Sigmoid colon (tissue), 7 donors: Measurements from ENCODE around the gene GSX2. TPM values are rescaled to one million over a fixed set of nuclear protein-coding genes. Genes with fewer than 3 reads are reported as not detected.
"Not testable (repeated sequence)": the region's sequence is repeated elsewhere in the genome, so short reads cannot be mapped to it uniquely, and the experiment has no call there.

Experiments
- DNase-seq: peaks from one replicate; pipeline ENCODE4 v3.0.0-alpha.2; 2019
- H3K27ac ChIP-seq, 4 donors: fragments of 200-600 bp; sonication (generic); one replicate each; pipeline ENCODE4 v1.5.1; 2016 to 2019; ENCODE audit warnings: mild to moderate bottlenecking in 1 of 4
- H3K27me3 ChIP-seq, 3 donors: fragments of 200-600 bp; sonication (generic); one replicate each; pipeline ENCODE4 v1.5.1; 2019; ENCODE audit warnings: mild to moderate bottlenecking in 1 of 3
- H3K36me3 ChIP-seq, 4 donors: fragments of 200-600 bp; sonication (generic); one replicate each; pipeline ENCODE4 v1.5.1; 2016 to 2019
- H3K4me1 ChIP-seq, 4 donors: fragments of 200-600 bp; sonication (generic); one replicate each; pipeline ENCODE4 v1.5.1; 2017 to 2019
- H3K4me3 ChIP-seq, 4 donors: fragments of 200-600 bp; sonication (generic); one replicate each; pipeline ENCODE4 v1.5.1; 2017 to 2019; ENCODE audit warnings: mild to moderate bottlenecking in 2 of 4, moderate library complexity in 1 of 4
- H3K9me3 ChIP-seq, 4 donors: fragments of 200-600 bp in 3 of 4; sonication (generic) in 3 of 4; one replicate each; pipeline versions ENCODE4 v1.5.1 to v1.6.1; 2013 to 2019
- CTCF ChIP-seq, 4 experiments: fragments of 450-650 bp in 3 of 4; fragments of 200-600 bp in 1 of 4; IDR thresholded peaks; one replicate each; pipeline ENCODE4 v1.5.1; 2016 to 2019; ENCODE audit warnings: antibody characterized with exemption in 4 of 4, mild to moderate bottlenecking in 3 of 4, moderate library complexity in 2 of 4
- EP300 ChIP-seq, 4 donors: sonication (generic); formaldehyde crosslinking; IDR thresholded peaks; one replicate each; pipeline ENCODE4 v1.6.1; 2017; ENCODE audit warnings: antibody characterized with exemption in 4 of 4
- POLR2A ChIP-seq, 2 donors: fragments of 450-650 bp; IDR thresholded peaks; one replicate each; pipeline ENCODE4 v1.6.1; 2016; ENCODE audit warnings: antibody characterized with exemption in 2 of 2, mild to moderate bottlenecking in 2 of 2, moderate library complexity in 2 of 2
- POLR2AphosphoS5 ChIP-seq, 4 donors: sonication (generic); formaldehyde crosslinking; IDR thresholded peaks; one replicate each; pipeline ENCODE4 v1.6.1; 2017; ENCODE audit warnings: antibody characterized with exemption in 4 of 4
- WGBS, 2 donors: extraction: QIAGEN DNeasy Blood & Tissue Kit; methylation state at CpG; one replicate each; pipeline ENCODE4 v1.1.7; 2013; 5-methylcytosine and 5-hydroxymethylcytosine counted together
- intact Hi-C: fragments of 100-400 bp; cut with DNase I; formaldehyde crosslinking; loops from one replicate; pipeline ENCODE4 v1.15.1; 2023
- polyA plus RNA-seq, 3 donors: library from polyadenylated mRNA; stranded (reverse); fragments of 200-250 nt; gene quantifications; one replicate each; pipeline ENCODE4 v1.2.3, GENCODE V29; 2013
- total RNA-seq, 4 donors: library from RNA; depleted of rRNA; stranded (reverse); fragments of >200 nt; gene quantifications; one replicate each; pipeline ENCODE4 v1.1.0, GENCODE V29; 2016
- donor health status: healthy with polysubstance abuse.
- donor health status: Bipolar disorder and iron deficiency.
- donor health status: healthy.

GSX2 gene
- total RNA-seq (not detected), polyA plus RNA-seq (not detected)

- Histone ChIP-seq H3K4me1 (peaks cover 0 to 43% (median 38%) of the 10 kb centered on the region in 4 donors), H3K36me3 (no peaks in the 10 kb centered on the region), H3K27ac (no peak within 1 kb of the TSS), H3K9me3 (no peaks in the 10 kb centered on the region), H3K27me3 (peaks cover 40 to 100% (median 88%) of the 10 kb centered on the region in 3 donors), H3K4me3 (peak within 1 kb of the TSS in 3 of 4 donors; percentile 28 to 40 (median 35))
- intact Hi-C loops, result loop anchor here (5.0 kb wide), 1 partner anchor 117 kb away; no protein-coding TSS in a partner anchor
- 2 to 3% methylated on average over 66 of the region's 66 CpGs for WGBS, 2 donors
- no peak for DNase-seq
- TF ChIP-seq CTCF (IDR thresholded peaks at IDR 0.05) (no peak), POLR2AphosphoS5 (IDR thresholded peaks at IDR 0.05) (no peak), POLR2A (IDR thresholded peaks at IDR 0.05) (no peak), EP300 (IDR thresholded peaks at IDR 0.05) (no peak)
Observed at GRCh38 chr4:54099748-54100574, at the start of gene GSX2. GSX2 (plus strand) TSS chr4:54100163; CDS start chr4:54100345, 182 bp downstream.

- Histone ChIP-seq H3K27me3 (no peaks in the 10 kb centered on the region), H3K27ac (no peak overlapping the region), H3K36me3 (peaks cover 0 to 11% (median 0%) of the 10 kb centered on the region in 4 donors), H3K9me3 (no peaks in the 10 kb centered on the region), H3K4me1 (peaks cover 0 to 30% (median 16%) of the 10 kb centered on the region in 4 donors), H3K4me3 (no peak overlapping the region)
- 8 to 46% methylated on average over 1 of the region's 1 CpG for WGBS, 2 donors
- TF ChIP-seq EP300 (IDR thresholded peaks at IDR 0.05) (no peak), POLR2A (IDR thresholded peaks at IDR 0.05) (no peak), POLR2AphosphoS5 (IDR thresholded peaks at IDR 0.05) (no peak), CTCF (IDR thresholded peaks at IDR 0.05) (no peak)
- DNase-seq, result no peak
- intact Hi-C loops, result no loop called here
Observed at GRCh38 chr4:54050214-54050904, 49.6 kb upstream of the GSX2 start.

GRCh38 chr4:54053322-54053721 lies 46.6 kb upstream of the GSX2 start:
- H3K9me3 ChIP-seq, H3K4me3 ChIP-seq, H3K27ac ChIP-seq, DNase-seq, intact Hi-C loops, H3K27me3 ChIP-seq, H3K36me3 ChIP-seq: not testable (repeated sequence)
- H3K4me1 ChIP-seq, result peaks cover 0 to 50% (median 23%) of the 10 kb centered on the region in 4 donors
- WGBS, 2 donors, result 90 to 92% methylated on average over 5 of the region's 5 CpGs

GRCh38 chr4:54054501-54054900 lies 45.5 kb upstream of the GSX2 start:
- peaks cover 0 to 57% (median 23%) of the 10 kb centered on the region in 4 donors for H3K4me1 ChIP-seq

More at GRCh38 chr4:54054501-54054900, 45.5 kb upstream of the GSX2 start:
- TF ChIP-seq CTCF (IDR thresholded peaks at IDR 0.05), result no peak
- no peak for TF ChIP-seq POLR2AphosphoS5 (IDR thresholded peaks at IDR 0.05)
- Histone ChIP-seq H3K4me3 (no peak overlapping the region), H3K27ac (no peak overlapping the region), H3K9me3 (no peaks in the 10 kb centered on the region), H3K36me3 (no peaks in the 10 kb centered on the region), H3K27me3 (no peaks in the 10 kb centered on the region)
- intact Hi-C loops, result no loop called here
- 99% methylated on average over 2 of the region's 2 CpGs for WGBS, 2 donors
- DNase-seq, result no peak
